Endothelial cell of umbilical vein (primary cell): Measurements from ENCODE around the gene RNASET2. TPM values are rescaled to one million over a fixed set of nuclear protein-coding genes. Genes with fewer than 3 reads are reported as not detected.
A peak's percentile ranks its signal among the peaks of the same experiment; 100 is the strongest.

Experiments
- BruUV-seq: library from RNA; stranded (reverse); fragments of 400-500 nt; replicated peaks from 2 replicates; lab custom pipeline; 2021; lab: Mats Ljungman, UMichigan
- CTCF ChIA-PET: fragments of 300-600, 350-600 bp; sonication (Branson Sonifier 250); formaldehyde crosslinking; loops from one replicate; lab custom pipeline; 2021; ENCODE audit warnings: antibody characterized with exemption, inconsistent platforms; lab: Charles Lee
- POLR2A ChIA-PET: fragments of 300-600, 350-600 bp; sonication (Branson Sonifier 250); formaldehyde crosslinking; loops from one replicate; lab custom pipeline; 2021; ENCODE audit warnings: antibody characterized with exemption, inconsistent platforms; lab: Charles Lee
- DNase-seq: peaks from one replicate; pipeline ENCODE4 v3.0.0-alpha.2; 2011; ENCODE audit warnings: low read depth, low spot score
- FAIRE-seq: peaks from 2 replicates; lab custom pipeline; 2011; peaks lifted over from hg19 to GRCh38; lab: Jason Lieb, UNC
- H2AFZ ChIP-seq: 2 replicates; pipeline ENCODE4 v1.6.0; 2012; ENCODE audit warnings: low read depth, low read length, control low read depth, inconsistent platforms
- H3K27ac ChIP-seq: 2 replicates; pipeline ENCODE4 v1.5.1; 2011; ENCODE audit warnings: low read depth, mild to moderate bottlenecking, control low read depth, low read length, moderate library complexity; ENCODE audit not compliant: insufficient read depth
- H3K27me3 ChIP-seq, 2 experiments: 2 replicates each; pipeline versions ENCODE4 v1.6.0 to v1.6.1; 2011; ENCODE audit warnings: low read length in 2 of 2, mixed read lengths in 1 of 2; ENCODE audit not compliant: control insufficient read depth in 2 of 2, insufficient read depth in 2 of 2
- H3K36me3 ChIP-seq, 2 experiments: 2 replicates in 1 of 2; 3 replicates in 1 of 2; pipeline ENCODE4 v1.5.1; 2011; ENCODE audit warnings: low read length in 2 of 2, mild to moderate bottlenecking in 1 of 2, moderate library complexity in 1 of 2; ENCODE audit not compliant: control insufficient read depth in 2 of 2, insufficient read depth in 2 of 2; ENCODE audit errors: extremely low read depth in 1 of 2
- H3K4me1 ChIP-seq: 3 replicates; pipeline ENCODE4 v1.5.1; 2011; ENCODE audit warnings: mild to moderate bottlenecking, low read length; ENCODE audit not compliant: control insufficient read depth, insufficient read depth; ENCODE audit errors: extremely low read depth
- H3K4me2 ChIP-seq: 2 replicates; pipeline ENCODE4 v1.6.1; 2011; ENCODE audit warnings: low read length, control low read depth, mixed read lengths; ENCODE audit not compliant: insufficient read depth
- H3K4me3 ChIP-seq, 3 experiments: fragments of 200-600 bp in 1 of 3; sonication (generic), shearing (Covaris generic) in 1 of 3; replicated peaks in 1 of 3; 2 replicates each; pipeline ENCODE4 v1.5.1; 2011 to 2016; ENCODE audit warnings: control low read depth in 3 of 3, low read length in 3 of 3, mild to moderate bottlenecking in 2 of 3, inconsistent platforms in 1 of 3, low read depth in 1 of 3, moderate library complexity in 1 of 3; ENCODE audit not compliant: insufficient read depth in 1 of 3
- H3K79me2 ChIP-seq: 2 replicates; pipeline ENCODE4 v1.6.0; 2012; ENCODE audit warnings: low read length, inconsistent platforms; ENCODE audit not compliant: control insufficient read depth, insufficient read depth
- H3K9ac ChIP-seq: replicated peaks from 2 replicates; pipeline ENCODE3; 2011; ENCODE audit warnings: low read length, control low read depth; ENCODE audit not compliant: insufficient read depth; ENCODE audit errors: extremely low read depth
- H3K9me1 ChIP-seq: replicated peaks from 3 replicates; pipeline ENCODE4 v1.6.0; 2011; ENCODE audit warnings: mild to moderate bottlenecking, low read length; ENCODE audit not compliant: control insufficient read depth, insufficient read depth; ENCODE audit errors: extremely low read depth
- H3K9me3 ChIP-seq: replicated peaks from 2 replicates; pipeline ENCODE4 v1.5.1; 2012; ENCODE audit warnings: low read length, inconsistent platforms; ENCODE audit not compliant: control insufficient read depth, insufficient read depth
- H4K20me1 ChIP-seq: replicated peaks from 2 replicates; pipeline ENCODE3; 2011; ENCODE audit warnings: mild to moderate bottlenecking, low read length; ENCODE audit not compliant: control insufficient read depth, insufficient read depth; ENCODE audit errors: extremely low read depth
- GATA2 ChIP-seq: IDR thresholded peaks from 2 replicates; pipeline ENCODE4 v1.7.0; 2011; ENCODE audit warnings: low read depth, mild to moderate bottlenecking, moderate library complexity, mixed read lengths, low read length; ENCODE audit not compliant: insufficient read length, insufficient read depth
- MYC ChIP-seq: IDR thresholded peaks from one replicate; pipeline ENCODE4 v1.6.1; 2011; ENCODE audit warnings: mild to moderate bottlenecking, low read depth, low read length
- POLR2A ChIP-seq: IDR thresholded peaks from 2 replicates; pipeline ENCODE4 v1.6.1; 2012; ENCODE audit warnings: low read depth, mild to moderate bottlenecking, control low read depth, low read length
- POLR2AphosphoS5 ChIP-seq: IDR thresholded peaks from 2 replicates; pipeline ENCODE4 v1.6.1; 2012; ENCODE audit warnings: low read depth, mild to moderate bottlenecking, control low read depth, low read length, moderate library complexity; ENCODE audit not compliant: insufficient read depth
- dilution Hi-C: fragments of 300-500 bp; cut with MboI; formaldehyde crosslinking; loops from one replicate; pipeline ENCODE4 v1.15.0; 2019; ENCODE audit warnings: low sequenced_read_pairs; ENCODE audit not compliant: extremely low pct_ligation_motif_present
- intact Hi-C: fragments of 100-400 bp; cut with micrococcal nuclease; formaldehyde crosslinking; loops from one replicate; pipeline ENCODE4 v1.10.0; 2022
- polyA plus RNA-seq, 4 experiments: library from polyadenylated mRNA; depleted of rRNA in 3 of 4; stranded (reverse) in 3 of 4; unstranded in 1 of 4; fragments of >200 nt; gene quantifications; 2 replicates each; pipeline versions ENCODE4 v1.2.1 to v1.2.3, GENCODE V29; 2011 to 2012; ENCODE audit warnings: missing spikeins in 1 of 4
- total RNA-seq: library from RNA; stranded (reverse); gene quantifications from 2 replicates; pipeline ENCODE4 v1.2.3, GENCODE V29; 2021
- TF ChIP-seq, protein P1 (sequence below): IDR thresholded peaks from 2 replicates; pipeline ENCODE4 v1.6.1; 2011; ENCODE audit not compliant: insufficient read depth, insufficient read length
- TF ChIP-seq, protein P2 (sequence below), 2 donors: IDR thresholded peaks; 1 replicate in 1 of 2; 2 replicates in 1 of 2; pipeline ENCODE4 v1.5.1; 2011; ENCODE audit warnings: low read length in 2 of 2, mild to moderate bottlenecking in 2 of 2, moderate library complexity in 2 of 2, control low read depth in 1 of 2, inconsistent platforms in 1 of 2, low read depth in 1 of 2; ENCODE audit not compliant: insufficient read depth in 1 of 2; ENCODE audit errors: extremely low read depth in 1 of 2

Gene RNASET2
- total and polyA plus RNA-seq, 2 donors (not counting 3 experiments of a cell fraction or from before 2014, with no cell fraction given), result 10.7 to 11.4 TPM

DNA sequence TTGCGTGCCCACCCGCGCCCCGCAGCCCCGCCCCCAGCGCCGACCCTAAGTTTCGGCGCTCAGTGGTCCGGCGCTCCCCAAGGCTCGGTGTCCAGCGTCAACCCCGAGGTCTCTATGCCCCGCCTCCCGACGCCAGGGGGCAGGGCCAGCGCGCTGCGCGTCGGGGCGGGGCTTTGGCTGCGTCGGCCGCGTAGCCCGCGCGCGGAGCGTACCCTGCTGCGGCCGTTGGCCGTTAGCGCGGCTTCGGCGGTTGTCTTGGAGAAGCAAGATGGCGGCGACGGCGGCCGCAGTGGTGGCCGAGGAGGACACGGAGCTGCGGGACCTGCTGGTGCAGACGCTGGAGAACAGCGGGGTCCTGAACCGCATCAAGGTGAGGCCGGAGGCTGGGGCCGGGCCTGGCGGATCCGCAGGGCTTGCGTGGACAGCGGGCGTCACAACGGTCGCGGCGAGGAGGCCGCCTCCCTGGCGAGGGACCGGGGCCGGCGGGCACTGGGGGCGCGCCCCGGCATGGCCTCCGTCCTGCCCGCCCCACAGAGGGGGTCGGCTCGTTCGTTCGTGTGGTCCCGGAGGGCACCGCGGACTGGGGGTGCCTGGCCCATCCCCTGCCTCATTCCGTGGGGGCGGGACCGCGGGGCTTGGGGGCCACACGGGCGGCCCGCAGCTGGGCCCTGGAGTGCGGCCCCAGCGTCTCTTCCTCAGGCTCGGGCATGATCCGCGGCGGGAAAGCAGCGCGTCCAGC is 43.0 kb upstream of the RNASET2 start, which contains the start of gene CEP43:
CEP43 (plus strand) TSS at position 253 of the 739 bp plus-strand sequence; CDS start at position 269, 16 bp downstream.
- ChIA-PET POLR2A (no interaction called here), CTCF (interaction anchor here (0.9 to 4.5 kb wide), 8 partner anchors 10 to 229 kb away, joined by 3 to 48 read pairs (median 3); partner anchors contain the start of gene RNASET2)
- H3K9me1 ChIP-seq, result no peaks in the 10 kb centered on the region
- H3K4me2 ChIP-seq, result peak within 1 kb of the TSS; percentile 96
- peaks cover 67% of the 10 kb centered on the region for H3K79me2 ChIP-seq
- intact Hi-C loops, result loop anchor here (1.0 to 10.0 kb wide), 4 partner anchors 43 to 678 kb away; partner anchors contain the start of genes RNASET2 and RPS6KA2
- DNase-seq (peak; percentile 98), FAIRE-seq (peak; percentile 96)
- peak within 1 kb of the TSS; percentile 71 for H3K9ac ChIP-seq
- peak within 1 kb of the TSS; percentile 52 for H3K27ac ChIP-seq
- no peaks in the 10 kb centered on the region for H3K9me3 ChIP-seq
- H4K20me1 ChIP-seq, result no peaks in the 10 kb centered on the region
- dilution Hi-C loops, result no loop called here
- TF ChIP-seq, protein P1, sequence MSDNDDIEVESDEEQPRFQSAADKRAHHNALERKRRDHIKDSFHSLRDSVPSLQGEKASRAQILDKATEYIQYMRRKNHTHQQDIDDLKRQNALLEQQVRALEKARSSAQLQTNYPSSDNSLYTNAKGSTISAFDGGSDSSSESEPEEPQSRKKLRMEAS, result no peak
- TF ChIP-seq GATA2, result no peak
- TF ChIP-seq, protein P2, sequence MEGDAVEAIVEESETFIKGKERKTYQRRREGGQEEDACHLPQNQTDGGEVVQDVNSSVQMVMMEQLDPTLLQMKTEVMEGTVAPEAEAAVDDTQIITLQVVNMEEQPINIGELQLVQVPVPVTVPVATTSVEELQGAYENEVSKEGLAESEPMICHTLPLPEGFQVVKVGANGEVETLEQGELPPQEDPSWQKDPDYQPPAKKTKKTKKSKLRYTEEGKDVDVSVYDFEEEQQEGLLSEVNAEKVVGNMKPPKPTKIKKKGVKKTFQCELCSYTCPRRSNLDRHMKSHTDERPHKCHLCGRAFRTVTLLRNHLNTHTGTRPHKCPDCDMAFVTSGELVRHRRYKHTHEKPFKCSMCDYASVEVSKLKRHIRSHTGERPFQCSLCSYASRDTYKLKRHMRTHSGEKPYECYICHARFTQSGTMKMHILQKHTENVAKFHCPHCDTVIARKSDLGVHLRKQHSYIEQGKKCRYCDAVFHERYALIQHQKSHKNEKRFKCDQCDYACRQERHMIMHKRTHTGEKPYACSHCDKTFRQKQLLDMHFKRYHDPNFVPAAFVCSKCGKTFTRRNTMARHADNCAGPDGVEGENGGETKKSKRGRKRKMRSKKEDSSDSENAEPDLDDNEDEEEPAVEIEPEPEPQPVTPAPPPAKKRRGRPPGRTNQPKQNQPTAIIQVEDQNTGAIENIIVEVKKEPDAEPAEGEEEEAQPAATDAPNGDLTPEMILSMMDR (IDR thresholded peaks at IDR 0.05; ENCODE audit: extremely low read depth in 1 of 2, insufficient read depth in 1 of 2, low read depth in 1 of 2, low read length in 2 of 2), result no peak
- no peak for TF ChIP-seq MYC
- peak; percentile 61 for TF ChIP-seq POLR2A
- TF ChIP-seq POLR2AphosphoS5, result peak; percentile 44
- no TSS peak for BruUV-seq
- no peaks in the 10 kb centered on the region for H3K27me3 ChIP-seq
- H3K4me3 ChIP-seq, result peak within 1 kb of the TSS; percentile 60 to 93 (median 86)
- peak within 1 kb of the TSS; percentile 90 for H2AFZ ChIP-seq
- peaks cover 20% of the 10 kb centered on the region for H3K4me1 ChIP-seq
- no peaks in the 10 kb centered on the region for H3K36me3 ChIP-seq
